HFFc6 (cell line): ENCODE data around the gene EVI2B. TPM values are rescaled to one million over a fixed set of nuclear protein-coding genes. Genes with fewer than 3 reads are reported as not detected.
A peak's percentile ranks its signal among the peaks of the same experiment; 100 is the strongest.
"Not testable (repeated sequence)": the region's sequence is repeated elsewhere in the genome, so short reads cannot be mapped to it uniquely, and the experiment has no call there.

Source experiments
- DNase-seq: peaks from one replicate; pipeline ENCODE4 v3.0.0-alpha.2; 2018
- H3K27ac Mint-ChIP-seq: 2 replicates; pipeline ENCODE4 v1.8.0; 2020; ENCODE audit warnings: mild to moderate bottlenecking, mixed read lengths
- H3K27me3 Mint-ChIP-seq: 2 replicates; pipeline ENCODE4 v1.8.0; 2021; ENCODE audit warnings: mild to moderate bottlenecking, moderate library complexity, mixed read lengths; ENCODE audit not compliant: insufficient read depth
- H3K36me3 Mint-ChIP-seq: 2 replicates; pipeline ENCODE4 v1.8.0; 2021; ENCODE audit warnings: low read depth, mixed read lengths
- H3K4me1 Mint-ChIP-seq: 2 replicates; pipeline ENCODE4 v1.8.0; 2020; ENCODE audit warnings: low read depth, mixed read lengths
- H3K4me3 Mint-ChIP-seq: 2 replicates; pipeline ENCODE4 v1.8.0; 2020; ENCODE audit warnings: mild to moderate bottlenecking, moderate library complexity, mixed read lengths
- H3K9me3 Mint-ChIP-seq: 2 replicates; pipeline ENCODE4 v1.8.0; 2020; ENCODE audit warnings: mild to moderate bottlenecking, mixed read lengths
- CTCF ChIP-seq: fragments of 200-600 bp; sonication (generic); IDR thresholded peaks from 2 replicates; pipeline ENCODE4 v1.5.0; 2021; ENCODE audit warnings: antibody characterized with exemption, mild to moderate bottlenecking
- total RNA-seq, 6 experiments: library from RNA; stranded (reverse); fragmentation: NEBNext Ultra II Directional; extraction: Animal tissue kit (Norgen Biotek cat#: 25700); gene quantifications; 2 replicates in 1 of 6; 3 replicates in 5 of 6; pipeline ENCODE4 v1.2.3, GENCODE V29; 2021

Gene EVI2B
- total RNA-seq, 6 experiments from 2014 or later, result 0.33 to 2.0 (median 1.5) TPM

GRCh38 chr17:31272236-31272635 lies 41.6 kb downstream of the EVI2B start:
- H3K4me1 Mint-ChIP-seq, result peaks cover 67% of the 10 kb centered on the region
- H3K4me3 Mint-ChIP-seq, result no peak overlapping the region
- no peaks in the 10 kb centered on the region for H3K9me3 Mint-ChIP-seq
- H3K27me3 Mint-ChIP-seq, result peaks cover 3% of the 10 kb centered on the region
- H3K36me3 Mint-ChIP-seq, result peaks cover 65% of the 10 kb centered on the region
- DNase-seq, result no peak
- no peak for TF ChIP-seq CTCF
- H3K27ac Mint-ChIP-seq, result no peak overlapping the region

- peak; percentile 92 for DNase-seq
- H3K27ac Mint-ChIP-seq, result peak overlapping the region; percentile 83
- peak overlapping the region; percentile 52 for H3K4me3 Mint-ChIP-seq
- no peak for TF ChIP-seq CTCF
- H3K36me3 Mint-ChIP-seq, result peaks cover 64% of the 10 kb centered on the region
- no peaks in the 10 kb centered on the region for H3K9me3 Mint-ChIP-seq
- H3K4me1 Mint-ChIP-seq, result peaks cover 72% of the 10 kb centered on the region
- peaks cover 4% of the 10 kb centered on the region for H3K27me3 Mint-ChIP-seq
Observed at GRCh38 chr17:31269578-31269983, 44.3 kb downstream of the EVI2B start.

DNA sequence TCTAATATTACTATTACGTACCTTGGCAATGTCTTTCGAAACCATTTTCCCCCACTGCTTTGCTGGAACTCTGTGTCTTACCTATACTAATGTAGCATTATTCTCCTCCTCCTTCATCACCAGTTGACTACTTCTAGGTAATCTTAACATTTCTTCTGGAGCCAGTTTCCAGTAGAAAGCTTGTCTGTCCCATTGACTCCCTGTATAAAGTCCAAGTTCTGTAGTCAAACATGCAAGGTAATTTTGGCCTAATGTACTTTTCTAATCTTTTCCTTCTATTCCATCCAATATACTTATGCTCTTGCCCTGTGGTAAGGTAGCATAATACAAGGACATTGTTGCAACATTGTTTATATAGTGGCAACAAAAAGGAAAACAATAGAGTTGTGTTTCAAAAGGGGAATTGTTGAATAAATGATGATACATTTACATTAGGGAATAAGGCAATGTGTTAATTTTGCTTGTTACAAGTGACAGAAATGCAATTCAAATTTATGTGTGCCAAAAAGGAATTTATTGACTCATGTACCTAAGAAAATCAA lies 44.7 kb downstream of the EVI2B start:
- H3K27me3 Mint-ChIP-seq, result peaks cover 4% of the 10 kb centered on the region
- H3K27ac Mint-ChIP-seq, result peak overlapping the region; percentile 83
- H3K9me3 Mint-ChIP-seq, result no peaks in the 10 kb centered on the region
- no peak for DNase-seq
- H3K36me3 Mint-ChIP-seq, result peaks cover 59% of the 10 kb centered on the region
- TF ChIP-seq CTCF, result no peak
- H3K4me1 Mint-ChIP-seq, result peaks cover 67% of the 10 kb centered on the region
- peak overlapping the region; percentile 52 for H3K4me3 Mint-ChIP-seq

DNA sequence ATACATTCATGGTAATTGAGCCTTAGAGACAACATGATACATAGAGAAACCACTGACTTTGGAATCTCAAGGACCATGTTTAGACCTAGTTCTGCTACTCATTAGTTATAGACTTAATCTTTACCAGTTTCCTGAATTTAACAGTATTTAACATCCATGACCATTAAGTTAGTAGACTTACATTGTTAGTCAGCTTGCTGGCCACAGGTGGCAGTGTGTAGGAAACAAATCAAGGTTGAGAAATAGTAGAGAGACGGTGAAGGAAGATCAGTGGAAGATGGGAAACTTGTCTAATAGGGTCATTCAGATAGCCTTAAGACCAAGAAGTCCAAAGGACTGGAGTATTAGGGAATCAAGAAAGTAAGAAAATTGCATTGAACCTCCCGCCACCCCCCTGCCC lies 47.8 kb downstream of the EVI2B start:
- DNase-seq, result no peak
- Mint-ChIP-seq H3K27ac (peak overlapping the region; percentile 37), H3K4me3 (no peak overlapping the region), H3K9me3 (no peaks in the 10 kb centered on the region), H3K27me3 (peaks cover 4% of the 10 kb centered on the region), H3K36me3 (peaks cover 49% of the 10 kb centered on the region), H3K4me1 (peaks cover 51% of the 10 kb centered on the region)
- TF ChIP-seq CTCF, result peak; percentile 35

GRCh38 chr17:31262923-31263322 lies 50.9 kb downstream of the EVI2B start:
- not testable (repeated sequence) for H3K9me3 Mint-ChIP-seq, H3K27ac Mint-ChIP-seq, H3K27me3 Mint-ChIP-seq, DNase-seq, H3K4me3 Mint-ChIP-seq
- Mint-ChIP-seq H3K36me3 (peaks cover 46% of the 10 kb centered on the region), H3K4me1 (peaks cover 24% of the 10 kb centered on the region)

GRCh38 chr17:31261601-31262000 lies 52.3 kb downstream of the EVI2B start:
- Mint-ChIP-seq H3K27me3 (peaks cover 2% of the 10 kb centered on the region), H3K9me3 (no peaks in the 10 kb centered on the region), H3K4me3 (no peak overlapping the region), H3K27ac (no peak overlapping the region), H3K4me1 (peaks cover 11% of the 10 kb centered on the region), H3K36me3 (peaks cover 33% of the 10 kb centered on the region)
- DNase-seq, result no peak
- TF ChIP-seq CTCF, result no peak
